Measurements from ENCODE around the gene DGKI. TPM values are rescaled to one million over a fixed set of nuclear protein-coding genes. Genes with fewer than 3 reads are reported as not detected.

The DGKI gene
- total and polyA plus RNA-seq, 8 donors, result under 0.01 to 5.1 (median 0.20) TPM; not detected in 3

DNA sequence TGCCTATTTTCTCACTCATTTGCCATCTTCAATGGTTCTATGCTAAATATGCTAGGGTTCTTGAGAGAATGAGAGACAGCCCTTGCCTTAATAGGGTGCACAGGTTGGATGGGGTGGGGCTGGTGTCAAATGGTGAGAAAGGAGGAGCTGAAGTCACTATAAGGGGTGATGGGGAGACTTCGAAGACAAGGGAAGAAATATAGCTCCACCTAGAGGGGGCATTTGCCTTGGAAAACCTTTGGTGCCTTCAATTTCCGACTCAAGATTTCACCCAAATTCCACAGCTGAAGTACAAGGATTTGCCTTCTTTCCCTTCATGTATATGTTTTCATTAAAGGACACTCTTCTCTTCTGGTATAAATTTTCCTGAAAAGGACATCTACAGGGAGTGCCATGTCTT, 508.9 kb downstream of the DGKI start:
- TF ChIP-seq POLR2A (IDR thresholded peaks at IDR 0.05) (no peak), EP300 (IDR thresholded peaks at IDR 0.05) (no peak), POLR2AphosphoS5 (IDR thresholded peaks at IDR 0.05) (no peak)
- TF ChIP-seq, protein P1, sequence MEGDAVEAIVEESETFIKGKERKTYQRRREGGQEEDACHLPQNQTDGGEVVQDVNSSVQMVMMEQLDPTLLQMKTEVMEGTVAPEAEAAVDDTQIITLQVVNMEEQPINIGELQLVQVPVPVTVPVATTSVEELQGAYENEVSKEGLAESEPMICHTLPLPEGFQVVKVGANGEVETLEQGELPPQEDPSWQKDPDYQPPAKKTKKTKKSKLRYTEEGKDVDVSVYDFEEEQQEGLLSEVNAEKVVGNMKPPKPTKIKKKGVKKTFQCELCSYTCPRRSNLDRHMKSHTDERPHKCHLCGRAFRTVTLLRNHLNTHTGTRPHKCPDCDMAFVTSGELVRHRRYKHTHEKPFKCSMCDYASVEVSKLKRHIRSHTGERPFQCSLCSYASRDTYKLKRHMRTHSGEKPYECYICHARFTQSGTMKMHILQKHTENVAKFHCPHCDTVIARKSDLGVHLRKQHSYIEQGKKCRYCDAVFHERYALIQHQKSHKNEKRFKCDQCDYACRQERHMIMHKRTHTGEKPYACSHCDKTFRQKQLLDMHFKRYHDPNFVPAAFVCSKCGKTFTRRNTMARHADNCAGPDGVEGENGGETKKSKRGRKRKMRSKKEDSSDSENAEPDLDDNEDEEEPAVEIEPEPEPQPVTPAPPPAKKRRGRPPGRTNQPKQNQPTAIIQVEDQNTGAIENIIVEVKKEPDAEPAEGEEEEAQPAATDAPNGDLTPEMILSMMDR (IDR thresholded peaks at IDR 0.05), result no peak
- Histone ChIP-seq H3K27me3 (no peaks in the 10 kb centered on the region), H3K36me3 (no peaks in the 10 kb centered on the region), H3K27ac (no peak overlapping the region), H3K4me3 (no peak overlapping the region), H3K4me1 (peaks cover 2 to 4% (median 3%) of the 10 kb centered on the region in 4 donors), H3K9me3 (no peaks in the 10 kb centered on the region)
- DNase-seq, result no peak
- intact Hi-C loops (cut with DNase I; ENCODE audit: low total_unique reads), result no loop called here
- WGBS, 5 donors, result 49 to 73% (median 55%) methylated on average over 2 of the region's 2 CpGs

DNA sequence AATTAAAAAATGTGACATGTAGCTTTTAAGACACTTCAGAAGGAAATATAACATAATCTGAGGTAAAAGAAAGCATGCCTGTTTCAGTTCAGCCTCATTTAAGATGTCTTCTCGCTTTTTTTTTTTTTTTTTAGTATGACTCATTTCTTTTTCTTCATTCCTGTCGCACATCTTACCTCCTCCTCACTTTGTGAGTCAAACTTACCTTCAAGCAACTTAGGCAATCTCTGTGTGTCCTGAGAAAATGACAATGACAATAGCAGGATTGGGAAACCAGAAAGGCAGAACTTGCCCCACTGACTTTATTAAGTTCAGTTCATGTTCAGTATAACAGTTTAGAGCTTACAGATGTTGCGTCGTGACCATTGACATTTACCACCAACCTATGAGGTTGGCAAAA, 511.0 kb downstream of the DGKI start:
- H3K27ac ChIP-seq, result no peak overlapping the region
- no peaks in the 10 kb centered on the region for H3K27me3 ChIP-seq
- no peaks in the 10 kb centered on the region for H3K4me1 ChIP-seq
- H3K9me3 ChIP-seq, result no peaks in the 10 kb centered on the region
- H3K36me3 ChIP-seq, result no peaks in the 10 kb centered on the region
- H3K4me3 ChIP-seq, result no peak overlapping the region
- TF ChIP-seq EP300 (IDR thresholded peaks at IDR 0.05) (no peak), POLR2AphosphoS5 (IDR thresholded peaks at IDR 0.05) (no peak), POLR2A (IDR thresholded peaks at IDR 0.05) (no peak)
- TF ChIP-seq, protein P1 (IDR thresholded peaks at IDR 0.05), result no peak
- intact Hi-C loops (cut with DNase I; ENCODE audit: low total_unique reads), result no loop called here
- WGBS, 5 donors, result 79 to 90% (median 83%) methylated on average over 4 of the region's 4 CpGs
- no peak for DNase-seq

DNA sequence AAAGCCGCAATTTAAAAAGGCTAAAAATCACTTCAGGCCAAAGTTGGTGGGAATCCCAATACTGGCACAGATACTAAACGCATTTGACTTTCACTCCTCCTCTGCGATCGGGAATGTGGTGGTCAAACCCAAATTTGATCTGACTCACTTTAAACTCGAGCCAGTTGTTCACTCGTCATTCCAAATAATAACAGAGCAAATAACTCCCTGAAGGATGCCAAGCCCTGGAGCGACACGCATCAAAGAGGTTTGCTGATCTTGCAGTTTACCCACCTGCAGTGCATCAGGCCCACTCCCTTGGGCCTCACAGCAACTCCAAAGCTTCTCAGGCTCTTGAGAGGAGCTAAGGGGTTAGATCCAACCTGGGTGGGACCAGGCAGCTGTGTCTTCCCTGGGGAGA, 515.4 kb downstream of the DGKI start:
- TF ChIP-seq, protein P1 (IDR thresholded peaks at IDR 0.05), result no peak
- TF ChIP-seq POLR2A (IDR thresholded peaks at IDR 0.05) (no peak), EP300 (IDR thresholded peaks at IDR 0.05) (no peak), POLR2AphosphoS5 (IDR thresholded peaks at IDR 0.05) (no peak)
- intact Hi-C loops (cut with DNase I; ENCODE audit: low total_unique reads), result no loop called here
- no peaks in the 10 kb centered on the region for H3K9me3 ChIP-seq
- H3K4me1 ChIP-seq, result no peaks in the 10 kb centered on the region
- H3K27ac ChIP-seq, result no peak overlapping the region
- H3K4me3 ChIP-seq, result no peak overlapping the region
- no peaks in the 10 kb centered on the region for H3K36me3 ChIP-seq
- no peaks in the 10 kb centered on the region for H3K27me3 ChIP-seq
- DNase-seq, result no peak
- 50 to 60% (median 54%) methylated on average over 8 of the region's 8 CpGs for WGBS, 5 donors

Small RNA genes within 50 kb of the gene (small RNA-seq; reads per million reads assigned to genes)
- gene AC090498.1, result 0 reads per million in 4 donors

Other genes starting within 250 kb of the DGKI start
- gene CREB3L2, start 155.1 kb upstream of the DGKI start, total RNA-seq, result 100 to 1,000 TPM in 1 of 5 donors, 10 to 100 TPM in 4; 22.6 to 258 (median 38.8) TPM
- gene CREB3L2, start 155.1 kb upstream of the DGKI start, polyA plus RNA-seq, result 1 to 10 TPM; 5.8 to 8.6 (median 6.6) TPM
- gene AKR1D1, start 229.5 kb upstream of the DGKI start, total RNA-seq, result not detected
- not detected for gene AKR1D1, start 229.5 kb upstream of the DGKI start, polyA plus RNA-seq

All from stomach (tissue), 9 donors.